Mesenchymal stem cell (in vitro differentiated cells and primary cell): Measurements from ENCODE around the gene NAT10. TPM values are rescaled to one million over a fixed set of nuclear protein-coding genes. Genes with fewer than 3 reads are reported as not detected.

Source experiments
- DNase-seq: peaks from one replicate; pipeline ENCODE4 v3.0.0-alpha.2; 2013
- H2AFZ ChIP-seq: one replicate; pipeline ENCODE4 v1.6.1; 2013; ENCODE audit warnings: low read depth, mild to moderate bottlenecking, control low read depth, inconsistent platforms, low read length, moderate library complexity
- H2AK5ac ChIP-seq: 2 replicates; pipeline ENCODE4 v1.6.1; 2013; ENCODE audit warnings: low read length, moderate library complexity, mild to moderate bottlenecking, inconsistent platforms; ENCODE audit not compliant: severe bottlenecking
- H2BK120ac ChIP-seq: one replicate; pipeline ENCODE4 v1.6.1; 2013; ENCODE audit warnings: low read depth, mild to moderate bottlenecking, inconsistent platforms, low read length, moderate library complexity
- H2BK12ac ChIP-seq, 2 experiments: one replicate each; pipeline ENCODE4 v1.6.1; 2013; ENCODE audit warnings: inconsistent platforms in 2 of 2, low read length in 2 of 2, mild to moderate bottlenecking in 2 of 2, moderate library complexity in 2 of 2, control low read depth in 1 of 2
- H2BK15ac ChIP-seq: one replicate; pipeline ENCODE4 v1.6.1; 2013; ENCODE audit warnings: mild to moderate bottlenecking, low read depth, inconsistent platforms; ENCODE audit not compliant: poor library complexity, severe bottlenecking
- H2BK5ac ChIP-seq: 2 replicates; pipeline ENCODE4 v1.6.1; 2013; ENCODE audit warnings: low read depth, mild to moderate bottlenecking, low read length, control low read depth, inconsistent platforms; ENCODE audit not compliant: poor library complexity, severe bottlenecking
- H3K14ac ChIP-seq, 2 experiments: one replicate each; pipeline ENCODE4 v1.6.1; 2013; ENCODE audit warnings: inconsistent platforms in 2 of 2, low read length in 2 of 2, control low read depth in 1 of 2, mild to moderate bottlenecking in 1 of 2, moderate library complexity in 1 of 2
- H3K18ac ChIP-seq, 2 experiments: one replicate each; pipeline ENCODE4 v1.6.1; 2013; ENCODE audit warnings: inconsistent platforms in 2 of 2, low read length in 2 of 2, control low read depth in 1 of 2, low read depth in 1 of 2, mild to moderate bottlenecking in 1 of 2
- H3K23ac ChIP-seq, 2 experiments: one replicate each; pipeline ENCODE4 v1.6.1; 2013; ENCODE audit warnings: inconsistent platforms in 2 of 2, low read length in 2 of 2, mild to moderate bottlenecking in 2 of 2, moderate library complexity in 2 of 2, control low read depth in 1 of 2
- H3K27ac ChIP-seq: 2 replicates; pipeline ENCODE4 v1.5.1; 2013; ENCODE audit warnings: mild to moderate bottlenecking, moderate library complexity, low read length, control low read depth, inconsistent platforms; ENCODE audit not compliant: poor library complexity, severe bottlenecking
- H3K27me3 ChIP-seq, 2 experiments: 2 replicates each; pipeline versions ENCODE4 v1.6.1 to v1.7.0; 2013; ENCODE audit warnings: low read length in 2 of 2, mild to moderate bottlenecking in 2 of 2, moderate library complexity in 2 of 2, control low read depth in 1 of 2, inconsistent platforms in 1 of 2; ENCODE audit not compliant: control insufficient read depth in 1 of 2, insufficient read depth in 1 of 2
- H3K36me3 ChIP-seq, 2 experiments: 2 replicates each; pipeline versions ENCODE4 v1.6.1 to v1.7.0; 2013; ENCODE audit warnings: low read length in 2 of 2, control low read depth in 1 of 2, inconsistent platforms in 1 of 2, low read depth in 1 of 2, mild to moderate bottlenecking in 1 of 2; ENCODE audit not compliant: insufficient read depth in 2 of 2, control insufficient read depth in 1 of 2
- H3K4ac ChIP-seq, 2 experiments: one replicate each; pipeline ENCODE4 v1.6.1; 2013; ENCODE audit warnings: inconsistent platforms in 2 of 2, low read length in 2 of 2, mild to moderate bottlenecking in 2 of 2, moderate library complexity in 2 of 2, control low read depth in 1 of 2, low read depth in 1 of 2
- H3K4me1 ChIP-seq: 2 replicates; pipeline ENCODE4 v1.6.1; 2013; ENCODE audit warnings: low read depth, low read length, control low read depth; ENCODE audit not compliant: control insufficient read depth, insufficient read depth
- H3K4me2 ChIP-seq: 2 replicates; pipeline ENCODE4 v1.6.1; 2013; ENCODE audit warnings: low read length, mild to moderate bottlenecking, inconsistent platforms; ENCODE audit not compliant: poor library complexity, severe bottlenecking
- H3K4me3 ChIP-seq, 2 experiments: 2 replicates each; pipeline versions ENCODE4 v1.5.1 to v1.7.0; 2013; ENCODE audit warnings: low read length in 2 of 2, mild to moderate bottlenecking in 2 of 2, control low read depth in 1 of 2, low read depth in 1 of 2; ENCODE audit not compliant: insufficient read depth in 1 of 2
- H3K79me1 ChIP-seq: replicated peaks from 2 replicates; pipeline ENCODE4 v1.6.1; 2013; ENCODE audit warnings: mild to moderate bottlenecking, control low read depth, low read length, inconsistent platforms; ENCODE audit not compliant: poor library complexity, severe bottlenecking
- H3K9ac ChIP-seq: 2 replicates; pipeline ENCODE4 v1.7.0; 2013; ENCODE audit warnings: mild to moderate bottlenecking, low read length, moderate library complexity
- H3K9me3 ChIP-seq: 2 replicates; pipeline ENCODE4 v1.7.0; 2013; ENCODE audit warnings: mild to moderate bottlenecking, low read length; ENCODE audit not compliant: control insufficient read depth
- H4K8ac ChIP-seq: one replicate; pipeline ENCODE4 v1.6.1; 2013; ENCODE audit warnings: inconsistent platforms, mild to moderate bottlenecking, low read length, moderate library complexity
- H4K91ac ChIP-seq: one replicate; pipeline ENCODE4 v1.6.1; 2013; ENCODE audit warnings: mild to moderate bottlenecking, low read length, inconsistent platforms
- WGBS: methylation state at CpG from one replicate; pipeline ENCODE4 v1.1.7; 2013; ENCODE audit warnings: mixed read lengths; 5-methylcytosine and 5-hydroxymethylcytosine counted together
- polyA plus RNA-seq, 2 experiments: library from polyadenylated mRNA; stranded (reverse); fragments of 200-250 nt; gene quantifications; one replicate each; pipeline ENCODE4 v1.2.3, GENCODE V29; 2013

The NAT10 gene
- 17.5 TPM for polyA plus RNA-seq (2013, experiment 1 of 2)
- polyA plus RNA-seq (2013, experiment 2 of 2), result 14.3 TPM

DNA sequence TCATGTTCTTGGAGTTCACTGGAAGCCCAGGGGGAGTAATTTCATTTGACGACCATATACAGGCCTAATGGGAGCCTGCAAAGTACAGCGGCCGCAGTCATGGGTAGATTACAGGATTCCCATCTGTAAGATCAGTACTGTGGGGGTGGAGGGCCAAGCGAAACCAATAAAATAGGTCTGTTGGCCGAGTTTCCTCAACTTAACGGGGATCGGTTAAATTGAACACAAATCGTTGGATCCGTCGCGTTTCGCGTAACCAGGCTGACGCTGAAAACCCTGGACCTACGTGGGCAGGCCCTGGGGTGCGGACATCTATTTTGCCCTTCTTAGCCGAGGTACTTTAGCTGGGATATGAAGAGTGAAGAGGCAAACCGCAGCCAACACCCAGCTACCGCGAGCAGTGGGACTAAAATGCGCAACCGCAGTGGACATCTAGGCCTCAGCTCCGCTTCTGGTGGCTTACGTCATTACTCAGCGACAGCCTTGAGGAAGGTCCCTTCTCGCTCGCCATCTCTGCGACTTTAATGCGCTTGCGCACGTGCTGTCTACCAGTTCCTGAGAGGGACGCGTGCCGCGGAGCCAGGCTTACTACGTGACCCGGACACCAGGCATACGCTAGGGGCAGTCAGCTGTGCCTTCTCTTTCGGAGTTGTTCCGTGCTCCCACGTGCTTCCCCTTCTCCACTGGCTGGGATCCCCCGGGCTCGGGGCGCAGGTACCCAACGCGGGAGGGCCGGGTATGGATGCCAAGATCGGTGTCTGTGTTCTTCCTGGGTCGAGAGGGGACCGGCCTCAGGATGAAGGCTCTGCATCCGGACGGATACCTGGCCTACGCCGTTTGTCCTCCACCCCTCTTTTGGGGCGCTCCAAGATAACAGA lies at the start of gene NAT10:
TSS of gene NAT10 (plus strand) at position 551 of the 878 bp plus-strand sequence. CDS start 2,597 bp downstream, outside the sequence.
- WGBS, result under 1% methylated on average over 50 of the region's 55 CpGs
- Histone ChIP-seq H2AFZ (peak within 1 kb of the TSS; percentile 57), H4K8ac (peak within 1 kb of the TSS; percentile 84), H3K9ac (peak within 1 kb of the TSS; percentile 96), H3K4me3 (peak within 1 kb of the TSS; percentile 73 to 95), H2BK15ac (no peak within 1 kb of the TSS), H3K36me3 (peaks cover 7 to 53% of the 10 kb centered on the region in 2 experiments), H3K23ac (peak within 1 kb of the TSS in 1 of 2 experiments; percentile 36), H2BK5ac (no peak within 1 kb of the TSS), H3K18ac (peak within 1 kb of the TSS; percentile 59 to 86), H3K4me2 (peak within 1 kb of the TSS; percentile 75), H2BK12ac (no peak within 1 kb of the TSS), H3K27ac (peak within 1 kb of the TSS; percentile 88), H3K27me3 (no peaks in the 10 kb centered on the region), H2BK120ac (no peak within 1 kb of the TSS), H3K9me3 (no peaks in the 10 kb centered on the region), H3K4me1 (peaks cover 3% of the 10 kb centered on the region), H4K91ac (peak within 1 kb of the TSS; percentile 74), H3K14ac (peak within 1 kb of the TSS in 1 of 2 experiments; percentile 31), H3K4ac (peak within 1 kb of the TSS; percentile 58 to 88), H3K79me1 (peaks cover 21% of the 10 kb centered on the region), H2AK5ac (no peak within 1 kb of the TSS)
- peak; percentile 99 for DNase-seq

DNA sequence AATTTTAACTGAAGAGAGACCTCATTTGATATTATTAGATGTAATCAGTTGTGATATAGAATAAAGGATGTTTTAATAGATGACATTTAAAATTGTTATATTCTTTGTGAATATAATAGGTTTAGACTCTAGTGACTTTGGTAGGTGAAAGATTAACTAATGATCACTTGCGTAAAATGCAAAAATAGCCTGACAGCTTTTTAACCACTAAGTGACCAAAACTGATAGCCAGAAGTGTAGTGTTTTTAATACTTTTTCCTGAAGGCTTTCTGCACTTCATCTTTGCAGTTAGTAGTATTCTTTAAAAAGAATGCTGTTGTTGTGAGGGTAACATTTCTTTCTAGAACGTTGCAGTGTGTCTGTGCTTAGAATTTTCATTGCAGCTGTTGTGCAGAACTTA lies 48.8 kb upstream of the NAT10 start:
- no peak for DNase-seq
- no peak overlapping the region for H2AK5ac ChIP-seq

DNA sequence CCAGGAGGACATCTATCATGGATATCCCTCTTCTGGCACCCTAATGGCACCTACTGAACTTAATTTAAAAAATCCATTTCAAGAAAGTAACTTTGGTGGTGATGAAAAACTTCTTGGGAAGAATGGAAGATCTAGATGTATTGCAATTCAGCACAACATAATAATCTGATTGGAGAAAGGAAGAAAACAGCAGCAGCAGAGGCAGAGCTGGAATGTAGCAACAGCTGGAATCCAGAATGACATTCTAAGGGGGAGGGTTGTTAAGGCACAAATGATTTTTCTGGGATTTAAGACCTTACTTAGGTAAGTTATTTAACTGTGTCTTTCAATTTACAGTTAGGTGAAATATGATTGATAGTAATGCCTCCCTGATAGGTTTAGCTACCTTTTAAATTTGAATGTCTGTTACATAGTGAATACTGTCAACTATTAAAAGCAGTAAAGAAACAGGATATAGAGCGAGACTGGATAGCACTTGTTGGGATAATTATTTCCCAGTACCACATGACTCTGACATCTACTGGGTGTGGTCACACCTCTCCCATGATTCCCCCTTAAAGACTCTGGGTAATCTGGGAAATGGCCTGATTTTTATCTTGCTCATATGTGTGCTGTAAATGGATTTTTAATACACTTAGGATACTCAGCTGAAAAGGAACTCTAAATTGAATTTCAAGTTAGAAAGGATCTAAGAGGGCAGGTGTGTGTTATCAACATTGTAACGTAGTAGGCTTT lies 42.2 kb upstream of the NAT10 start:
- H3K4ac ChIP-seq, result no peak overlapping the region
- H3K27me3 ChIP-seq, result no peaks in the 10 kb centered on the region
- no peaks in the 10 kb centered on the region for H3K79me1 ChIP-seq
- no peak overlapping the region for H2AFZ ChIP-seq
- H3K4me3 ChIP-seq, result no peak overlapping the region
- no peak overlapping the region for H2BK5ac ChIP-seq
- H3K4me2 ChIP-seq, result no peak overlapping the region
- H3K27ac ChIP-seq, result no peak overlapping the region
- H2AK5ac ChIP-seq, result no peak overlapping the region
- H2BK120ac ChIP-seq, result no peak overlapping the region
- H3K4me1 ChIP-seq, result peaks cover 4% of the 10 kb centered on the region
- H2BK12ac ChIP-seq, result no peak overlapping the region
- no peak overlapping the region for H4K91ac ChIP-seq
- no peak for DNase-seq
- H3K23ac ChIP-seq, result no peak overlapping the region
- no peak overlapping the region for H3K9ac ChIP-seq
- no peak overlapping the region for H2BK15ac ChIP-seq
- no peaks in the 10 kb centered on the region for H3K9me3 ChIP-seq
- peaks cover 15 to 67% of the 10 kb centered on the region in 2 experiments for H3K36me3 ChIP-seq
- H3K18ac ChIP-seq, result no peak overlapping the region
- no peak overlapping the region for H3K14ac ChIP-seq
- 100% methylated on average over 1 of the region's 2 CpGs for WGBS
- no peak overlapping the region for H4K8ac ChIP-seq

More for the DNA sequence above, 48.8 kb upstream of the NAT10 start:
- Histone ChIP-seq H3K4me3 (peak overlapping the region in 1 of 2 experiments; percentile 10), H2BK15ac (no peak overlapping the region), H3K14ac (no peak overlapping the region), H3K4ac (no peak overlapping the region), H3K27me3 (no peaks in the 10 kb centered on the region), H3K18ac (no peak overlapping the region), H4K8ac (no peak overlapping the region), H3K4me1 (peaks cover 5% of the 10 kb centered on the region), H3K36me3 (peaks cover 10 to 57% of the 10 kb centered on the region in 2 experiments), H3K9ac (peak overlapping the region; percentile 99), H3K27ac (no peak overlapping the region), H3K79me1 (no peaks in the 10 kb centered on the region), H3K9me3 (no peaks in the 10 kb centered on the region), H3K4me2 (no peak overlapping the region), H2BK5ac (no peak overlapping the region), H4K91ac (no peak overlapping the region), H2BK120ac (no peak overlapping the region), H3K23ac (no peak overlapping the region), H2AFZ (no peak overlapping the region), H2BK12ac (no peak overlapping the region)
- WGBS, result 92% methylated on average over 2 of the region's 2 CpGs

- Histone ChIP-seq H2AFZ (no peak overlapping the region), H3K23ac (no peak overlapping the region), H4K8ac (no peak overlapping the region), H3K4me2 (no peak overlapping the region), H2BK5ac (no peak overlapping the region), H3K4me3 (no peak overlapping the region), H3K9me3 (no peaks in the 10 kb centered on the region), H2BK15ac (no peak overlapping the region), H3K27ac (no peak overlapping the region), H4K91ac (no peak overlapping the region), H2BK120ac (no peak overlapping the region), H3K4ac (no peak overlapping the region), H2AK5ac (no peak overlapping the region), H3K18ac (no peak overlapping the region), H3K27me3 (no peaks in the 10 kb centered on the region), H3K14ac (no peak overlapping the region), H3K9ac (no peak overlapping the region), H3K4me1 (peaks cover 4% of the 10 kb centered on the region), H2BK12ac (no peak overlapping the region), H3K79me1 (no peaks in the 10 kb centered on the region), H3K36me3 (peaks cover 15 to 65% of the 10 kb centered on the region in 2 experiments)
- peak; percentile 15 for DNase-seq
- WGBS, result 80% methylated on average over 2 of the region's 2 CpGs
Observed at GRCh38 chr11:34064291-34064690, 41.1 kb upstream of the NAT10 start.
